Measurements from ENCODE around the gene SLIT3. TPM values are rescaled to one million over a fixed set of nuclear protein-coding genes. Genes with fewer than 3 reads are reported as not detected.

Gene SLIT3
- total RNA-seq, 3 donors from 2014 or later: 30.7 to 103 (median 54.1) TPM

DNA sequence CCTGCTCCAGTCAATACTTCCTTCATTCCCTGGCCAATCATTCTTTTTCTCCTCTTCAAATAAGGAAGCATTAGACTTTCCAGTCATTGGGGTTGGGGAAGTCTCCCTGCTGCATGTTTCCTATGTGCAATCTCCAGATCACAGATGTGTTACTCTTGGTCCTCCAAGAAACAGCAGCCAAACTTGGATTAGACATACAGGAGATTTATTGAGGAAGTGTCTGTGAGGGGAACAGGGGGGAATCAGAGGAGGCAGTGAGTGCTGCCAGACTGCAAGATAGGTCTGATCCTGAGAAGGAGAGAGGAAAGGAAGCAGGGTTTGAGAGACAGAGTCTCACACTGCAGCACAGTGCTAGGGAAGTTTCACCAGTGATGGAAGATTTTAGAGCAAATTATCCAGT lies 40.6 kb upstream of the SLIT3 start:
- no peak overlapping the region for H3K27ac ChIP-seq
- H3K9me3 ChIP-seq: no peaks in the 10 kb centered on the region
- no peak overlapping the region for H3K4me3 ChIP-seq
- TF ChIP-seq, protein P1, sequence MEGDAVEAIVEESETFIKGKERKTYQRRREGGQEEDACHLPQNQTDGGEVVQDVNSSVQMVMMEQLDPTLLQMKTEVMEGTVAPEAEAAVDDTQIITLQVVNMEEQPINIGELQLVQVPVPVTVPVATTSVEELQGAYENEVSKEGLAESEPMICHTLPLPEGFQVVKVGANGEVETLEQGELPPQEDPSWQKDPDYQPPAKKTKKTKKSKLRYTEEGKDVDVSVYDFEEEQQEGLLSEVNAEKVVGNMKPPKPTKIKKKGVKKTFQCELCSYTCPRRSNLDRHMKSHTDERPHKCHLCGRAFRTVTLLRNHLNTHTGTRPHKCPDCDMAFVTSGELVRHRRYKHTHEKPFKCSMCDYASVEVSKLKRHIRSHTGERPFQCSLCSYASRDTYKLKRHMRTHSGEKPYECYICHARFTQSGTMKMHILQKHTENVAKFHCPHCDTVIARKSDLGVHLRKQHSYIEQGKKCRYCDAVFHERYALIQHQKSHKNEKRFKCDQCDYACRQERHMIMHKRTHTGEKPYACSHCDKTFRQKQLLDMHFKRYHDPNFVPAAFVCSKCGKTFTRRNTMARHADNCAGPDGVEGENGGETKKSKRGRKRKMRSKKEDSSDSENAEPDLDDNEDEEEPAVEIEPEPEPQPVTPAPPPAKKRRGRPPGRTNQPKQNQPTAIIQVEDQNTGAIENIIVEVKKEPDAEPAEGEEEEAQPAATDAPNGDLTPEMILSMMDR (IDR thresholded peaks at IDR 0.05): no peak
- TF ChIP-seq POLR2AphosphoS5 (IDR thresholded peaks at IDR 0.05) (no peak), POLR2A (IDR thresholded peaks at IDR 0.05) (no peak)
- no peak for DNase-seq (ENCODE audit: low spot score in 2 of 2)
- H3K4me1 ChIP-seq: no peaks in the 10 kb centered on the region
- no peaks in the 10 kb centered on the region for H3K36me3 ChIP-seq
- intact Hi-C loops (cut with DNase I; ENCODE audit: low total_unique reads): no loop called here
- no peaks in the 10 kb centered on the region for H3K27me3 ChIP-seq

DNA sequence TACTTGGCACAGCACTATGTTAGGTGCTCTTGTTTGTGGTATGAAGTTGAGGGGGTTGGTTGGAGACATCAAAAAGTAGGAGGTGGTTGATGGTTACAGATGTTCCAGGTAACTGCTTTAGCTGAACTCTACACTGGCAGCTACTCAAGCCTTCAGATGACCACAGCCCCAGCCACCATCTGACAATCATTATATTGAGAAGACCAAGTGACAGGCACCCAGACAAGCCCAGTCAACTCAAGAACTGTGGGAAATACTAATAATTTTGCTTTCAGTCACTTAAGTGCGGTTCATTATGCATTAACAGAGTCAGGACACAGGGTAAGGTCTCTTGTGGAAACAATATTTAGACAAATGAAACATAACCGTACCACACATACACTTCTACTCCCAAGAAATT lies 38.9 kb upstream of the SLIT3 start:
- no peaks in the 10 kb centered on the region for H3K27me3 ChIP-seq
- H3K27ac ChIP-seq: no peak overlapping the region
- TF ChIP-seq, protein P1 (IDR thresholded peaks at IDR 0.05): no peak
- TF ChIP-seq POLR2AphosphoS5 (IDR thresholded peaks at IDR 0.05): no peak
- TF ChIP-seq POLR2A (IDR thresholded peaks at IDR 0.05): no peak
- no peaks in the 10 kb centered on the region for H3K36me3 ChIP-seq
- no peak overlapping the region for H3K4me3 ChIP-seq
- no peaks in the 10 kb centered on the region for H3K4me1 ChIP-seq
- no peaks in the 10 kb centered on the region for H3K9me3 ChIP-seq
- DNase-seq (ENCODE audit: low spot score in 2 of 2): no peak
- intact Hi-C loops (cut with DNase I; ENCODE audit: low total_unique reads): no loop called here

DNA sequence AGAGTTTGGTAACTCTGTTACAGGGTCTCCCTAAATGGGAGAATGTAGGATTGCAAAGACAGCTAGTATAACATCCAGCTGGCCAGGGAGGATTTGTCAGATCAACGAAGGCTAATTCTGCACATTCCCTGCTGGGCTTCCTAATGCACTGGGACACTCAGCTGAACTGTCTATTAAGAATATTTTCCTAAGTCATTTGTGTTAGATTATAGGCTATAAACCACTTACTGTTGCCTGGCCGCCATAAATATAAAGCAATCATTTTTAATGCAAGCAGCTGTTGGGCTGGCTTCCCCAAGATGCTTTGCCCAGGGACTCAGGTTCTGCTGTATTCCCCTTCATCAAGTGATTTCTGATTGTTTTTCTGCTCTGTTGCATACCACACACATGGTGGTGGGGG lies 35.3 kb upstream of the SLIT3 start:
- DNase-seq (ENCODE audit: low spot score in 2 of 2): no peak
- Histone ChIP-seq H3K9me3 (no peaks in the 10 kb centered on the region), H3K27me3 (no peaks in the 10 kb centered on the region), H3K4me3 (no peak overlapping the region), H3K27ac (no peak overlapping the region), H3K4me1 (no peaks in the 10 kb centered on the region), H3K36me3 (no peaks in the 10 kb centered on the region)
- intact Hi-C loops (cut with DNase I; ENCODE audit: low total_unique reads): loop anchor here (2.0 kb wide), 1 partner anchor 77 kb away; no protein-coding TSS in a partner anchor
- TF ChIP-seq POLR2A (IDR thresholded peaks at IDR 0.05): no peak
- TF ChIP-seq POLR2AphosphoS5 (IDR thresholded peaks at IDR 0.05): no peak
- TF ChIP-seq, protein P1 (IDR thresholded peaks at IDR 0.05): no peak

DNA sequence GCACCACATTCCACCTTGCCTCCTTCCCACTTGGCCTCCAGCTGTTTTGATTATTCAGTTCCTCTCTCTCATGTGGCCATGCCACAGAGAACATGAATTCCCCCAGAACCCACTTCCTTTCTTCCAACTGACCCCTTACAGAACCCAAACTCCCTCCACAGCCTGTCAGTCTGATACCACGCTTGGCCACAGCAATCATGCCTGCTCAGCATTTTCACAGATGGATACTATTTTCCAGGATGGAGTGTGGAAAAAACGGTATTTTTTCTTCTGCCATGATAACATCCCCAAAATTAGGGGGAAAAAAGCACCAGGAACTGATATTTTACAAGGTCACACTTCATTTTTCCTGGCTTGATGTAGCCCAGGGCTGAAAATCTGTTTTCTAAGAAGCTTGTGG lies 34.9 kb upstream of the SLIT3 start:
- H3K36me3 ChIP-seq: no peaks in the 10 kb centered on the region
- H3K4me1 ChIP-seq: no peaks in the 10 kb centered on the region
- H3K27ac ChIP-seq: no peak overlapping the region
- DNase-seq (ENCODE audit: low spot score in 2 of 2): no peak
- H3K27me3 ChIP-seq: no peaks in the 10 kb centered on the region
- intact Hi-C loops (cut with DNase I; ENCODE audit: low total_unique reads): loop anchor here (2.0 kb wide), 1 partner anchor 77 kb away; no protein-coding TSS in a partner anchor
- TF ChIP-seq POLR2A (IDR thresholded peaks at IDR 0.05): no peak
- TF ChIP-seq, protein P1 (IDR thresholded peaks at IDR 0.05): no peak
- no peak for TF ChIP-seq POLR2AphosphoS5 (IDR thresholded peaks at IDR 0.05)
- no peak overlapping the region for H3K4me3 ChIP-seq
- H3K9me3 ChIP-seq: no peaks in the 10 kb centered on the region

DNA sequence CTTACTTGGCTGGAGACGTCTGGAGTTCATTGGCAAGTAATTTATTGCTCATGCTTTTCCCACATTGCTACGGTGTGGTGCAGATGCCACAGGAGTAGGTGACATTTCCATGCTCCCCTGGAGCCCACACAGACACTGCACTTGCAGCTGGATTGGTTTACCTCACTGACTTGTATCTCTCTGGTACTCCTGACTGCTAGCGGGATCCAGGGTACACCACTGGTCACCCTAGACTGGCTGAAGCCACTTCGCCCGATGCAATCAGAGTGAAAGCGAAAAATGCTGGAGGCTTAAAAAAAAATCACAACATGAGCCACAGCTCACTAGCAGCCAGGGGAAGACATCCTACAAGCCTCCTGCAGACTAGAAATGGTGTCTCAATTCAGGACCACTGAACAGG lies 32.6 kb upstream of the SLIT3 start:
- Histone ChIP-seq H3K4me1 (no peaks in the 10 kb centered on the region), H3K27me3 (no peaks in the 10 kb centered on the region), H3K27ac (no peak overlapping the region), H3K4me3 (no peak overlapping the region), H3K9me3 (no peaks in the 10 kb centered on the region), H3K36me3 (no peaks in the 10 kb centered on the region)
- no peak for DNase-seq (ENCODE audit: low spot score in 2 of 2)
- intact Hi-C loops (cut with DNase I; ENCODE audit: low total_unique reads): no loop called here
- TF ChIP-seq, protein P1 (IDR thresholded peaks at IDR 0.05): no peak
- no peak for TF ChIP-seq POLR2AphosphoS5 (IDR thresholded peaks at IDR 0.05)
- no peak for TF ChIP-seq POLR2A (IDR thresholded peaks at IDR 0.05)

Measured in breast epithelium (tissue), 4 donors.